ENCODE measurements around the gene HMCN1.
"Not testable (repeated sequence)": the region's sequence is repeated elsewhere in the genome, so short reads cannot be mapped to it uniquely, and the experiment has no call there.

The HMCN1 gene

GRCh38 chr1:186102547-186103148, 368.5 kb downstream of the HMCN1 start:
- no peak for DNase-seq

- DNase-seq = no peak
These were observed 370.3 kb downstream of the HMCN1 start for GRCh38 chr1:186104459-186104858.

- no peak for DNase-seq
These were observed 378.1 kb downstream of the HMCN1 start for GRCh38 chr1:186112280-186112679.

- DNase-seq = no peak
These were observed 379.3 kb downstream of the HMCN1 start for GRCh38 chr1:186113461-186113860.

- DNase-seq = no peak
These were observed 384.5 kb downstream of the HMCN1 start for GRCh38 chr1:186118724-186119123.

GRCh38 chr1:186122837-186123236, 388.6 kb downstream of the HMCN1 start:
- DNase-seq = no peak

GRCh38 chr1:186125035-186125434, 390.8 kb downstream of the HMCN1 start:
- DNase-seq = no peak

GRCh38 chr1:186125511-186125910, 391.3 kb downstream of the HMCN1 start:
- no peak for DNase-seq

GRCh38 chr1:186129758-186130157, 395.6 kb downstream of the HMCN1 start:
- no peak for DNase-seq

GRCh38 chr1:186139115-186139514, 404.9 kb downstream of the HMCN1 start:
- DNase-seq = no peak

- no peak for DNase-seq
These were observed 405.5 kb downstream of the HMCN1 start for GRCh38 chr1:186139701-186140100.

- no peak for DNase-seq
These were observed 408.0 kb downstream of the HMCN1 start for GRCh38 chr1:186142159-186142558.

GRCh38 chr1:186142916-186143315, 408.7 kb downstream of the HMCN1 start:
- DNase-seq = no peak

GRCh38 chr1:186143481-186143880, 409.3 kb downstream of the HMCN1 start:
- no peak for DNase-seq

- DNase-seq = no peak
These were observed 410.3 kb downstream of the HMCN1 start for GRCh38 chr1:186144505-186144904.

GRCh38 chr1:186146974-186147373, 412.8 kb downstream of the HMCN1 start:
- DNase-seq = no peak

GRCh38 chr1:186149591-186149990, 415.4 kb downstream of the HMCN1 start:
- DNase-seq = no peak

GRCh38 chr1:186152227-186152619, 418.0 kb downstream of the HMCN1 start:
- no peak for DNase-seq

GRCh38 chr1:186152620-186153239, 418.5 kb downstream of the HMCN1 start:
- no peak for DNase-seq

- DNase-seq = no peak
These were observed 420.5 kb downstream of the HMCN1 start for GRCh38 chr1:186154651-186155050.

- DNase-seq = no peak
These were observed 421.4 kb downstream of the HMCN1 start for GRCh38 chr1:186155594-186155993.

- not testable (repeated sequence) for DNase-seq
These were observed 428.7 kb downstream of the HMCN1 start for GRCh38 chr1:186162895-186163294.

GRCh38 chr1:186164773-186165172, 430.6 kb downstream of the HMCN1 start:
- DNase-seq = no peak

GRCh38 chr1:186165303-186165702, 431.1 kb downstream of the HMCN1 start:
- DNase-seq = no peak

GRCh38 chr1:186167096-186167668, 433.0 kb downstream of the HMCN1 start:
- DNase-seq = no peak

All from activated CD4-positive, alpha-beta T cell treated with anti-CD3 and anti-CD28 coated beads for 4 hours (primary cell).